ENCODE measurements around the gene TCF7L1. TPM values are rescaled to one million over a fixed set of nuclear protein-coding genes. Genes with fewer than 3 reads are reported as not detected.
"Not testable (repeated sequence)": the region's sequence is repeated elsewhere in the genome, so short reads cannot be mapped to it uniquely, and the experiment has no call there.

The TCF7L1 gene
- total RNA-seq, 2 experiments from 2014 or later, result 0.07 TPM; not detected in 1

DNA sequence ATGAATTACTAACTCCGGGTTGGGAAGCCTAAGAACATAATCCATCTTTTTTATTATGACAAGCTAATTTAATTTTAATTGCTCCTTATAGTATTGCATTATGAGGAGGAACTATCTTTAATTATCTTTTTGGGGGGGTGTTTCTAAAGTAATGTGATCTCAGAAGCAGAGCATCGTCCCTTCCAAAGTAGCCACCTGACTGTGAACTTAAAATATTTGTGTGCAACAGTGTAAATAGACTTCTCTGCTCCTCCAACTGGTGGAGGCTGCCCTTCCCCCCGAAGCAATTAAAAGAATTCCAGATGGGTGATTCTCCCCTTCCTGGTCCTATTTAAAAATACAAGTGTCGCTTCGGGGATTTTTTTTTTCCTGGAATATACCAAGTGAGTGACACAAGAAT is 55.7 kb downstream of the TCF7L1 start:
- CTCF ChIA-PET, result interaction anchor here (0.5 to 1.2 kb wide), 3 partner anchors 9 to 246 kb away, joined by 3 to 4 read pairs (median 3); no protein-coding TSS in a partner anchor

GRCh38 chr2:85189606-85190270 is 56.5 kb downstream of the TCF7L1 start:
- H3K4me1 Mint-ChIP-seq, result no peaks in the 10 kb centered on the region
- H3K9me3 Mint-ChIP-seq (ENCODE audit: low read depth), result no peaks in the 10 kb centered on the region
- no peak for DNase-seq
- H3K4me3 Mint-ChIP-seq, result no peak overlapping the region
- H3K27me3 Mint-ChIP-seq, result peaks cover 2% of the 10 kb centered on the region
- intact Hi-C loops (cut with DNase I, micrococcal nuclease), result loop anchor here in 1 of 2 experiments (5.0 kb wide), 1 partner anchor 98 kb away; no protein-coding TSS in a partner anchor
- ATAC-seq, result no peak
- ChIA-PET POLR2A (no interaction called here), CTCF (no interaction called here)
- no peaks in the 10 kb centered on the region for H3K36me3 Mint-ChIP-seq (ENCODE audit: low read depth)
- H3K27ac Mint-ChIP-seq, result no peak overlapping the region

More for the DNA sequence above, 55.7 kb downstream of the TCF7L1 start:
- Mint-ChIP-seq H3K36me3 (ENCODE audit: low read depth) (no peaks in the 10 kb centered on the region), H3K27ac (no peak overlapping the region), H3K9me3 (ENCODE audit: low read depth) (no peaks in the 10 kb centered on the region), H3K4me1 (no peaks in the 10 kb centered on the region), H3K27me3 (peaks cover 2% of the 10 kb centered on the region), H3K4me3 (no peak overlapping the region)
- POLR2A ChIA-PET, result no interaction called here
- DNase-seq (no peak), ATAC-seq (no peak)
- intact Hi-C loops (cut with DNase I, micrococcal nuclease), result loop anchor here in 1 of 2 experiments (5.0 kb wide), 1 partner anchor 98 kb away; no protein-coding TSS in a partner anchor

DNA sequence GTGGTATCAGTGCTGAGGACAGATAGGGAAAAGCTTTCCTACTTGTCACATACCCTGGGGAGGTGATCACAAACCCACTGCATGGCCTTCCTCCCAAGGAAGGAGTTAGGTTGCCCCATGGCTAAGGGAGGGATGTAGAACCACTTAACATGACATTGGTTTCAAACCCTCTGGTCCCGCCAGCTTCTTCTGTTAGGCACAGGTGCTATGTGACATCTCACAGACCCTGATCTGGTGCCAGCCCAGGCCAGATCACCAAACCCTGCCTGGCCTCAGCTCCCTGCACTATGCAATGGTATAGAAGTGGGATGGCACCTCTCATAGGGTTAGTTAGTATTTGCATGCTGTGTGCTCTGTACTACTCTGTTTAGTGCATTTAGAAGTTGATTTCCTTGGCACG is 58.0 kb downstream of the TCF7L1 start:
- Mint-ChIP-seq H3K4me3 (no peak overlapping the region), H3K9me3 (ENCODE audit: low read depth) (no peaks in the 10 kb centered on the region), H3K36me3 (ENCODE audit: low read depth) (no peaks in the 10 kb centered on the region), H3K27me3 (peaks cover 2% of the 10 kb centered on the region), H3K4me1 (no peaks in the 10 kb centered on the region), H3K27ac (no peak overlapping the region)
- no peak for DNase-seq
- CTCF ChIA-PET, result interaction anchor here (0.6 to 1.5 kb wide), 2 partner anchors 9 to 333 kb away, joined by 3 to 6 read pairs; no protein-coding TSS in a partner anchor
- no peak for ATAC-seq
- POLR2A ChIA-PET, result no interaction called here
- intact Hi-C loops (cut with DNase I, micrococcal nuclease), result no loop called here

GRCh38 chr2:85194780-85195480 is 61.7 kb downstream of the TCF7L1 start:
- POLR2A ChIA-PET, result no interaction called here
- H3K36me3 Mint-ChIP-seq (ENCODE audit: low read depth), result no peaks in the 10 kb centered on the region
- H3K4me1 Mint-ChIP-seq, result no peaks in the 10 kb centered on the region
- H3K27ac Mint-ChIP-seq, result no peak overlapping the region
- DNase-seq, result no peak
- intact Hi-C loops (cut with DNase I, micrococcal nuclease), result no loop called here
- H3K27me3 Mint-ChIP-seq, result peaks cover 2% of the 10 kb centered on the region
- CTCF ChIA-PET, result interaction anchor here (1.4 kb wide), 1 partner anchor 106 kb away, joined by 3 read pairs; no protein-coding TSS in a partner anchor
- H3K4me3 Mint-ChIP-seq, result no peak overlapping the region
- H3K9me3 Mint-ChIP-seq (ENCODE audit: low read depth), result no peaks in the 10 kb centered on the region
- ATAC-seq, result no peak

- POLR2A ChIA-PET, result no interaction called here
- CTCF ChIA-PET, result no interaction called here
- no peak for ATAC-seq
- peaks cover 2% of the 10 kb centered on the region for H3K27me3 Mint-ChIP-seq
- H3K36me3 Mint-ChIP-seq (ENCODE audit: low read depth), result no peaks in the 10 kb centered on the region
- no peaks in the 10 kb centered on the region for H3K4me1 Mint-ChIP-seq
- H3K27ac Mint-ChIP-seq, result no peak overlapping the region
- DNase-seq, result no peak
- H3K9me3 Mint-ChIP-seq (ENCODE audit: low read depth), result no peaks in the 10 kb centered on the region
- intact Hi-C loops (cut with DNase I, micrococcal nuclease), result no loop called here
- no peak overlapping the region for H3K4me3 Mint-ChIP-seq
Observed at GRCh38 chr2:85195956-85196355, 62.8 kb downstream of the TCF7L1 start.

GRCh38 chr2:85199698-85200097 is 66.5 kb downstream of the TCF7L1 start:
- intact Hi-C loops (cut with DNase I, micrococcal nuclease), result no loop called here
- CTCF ChIA-PET, result interaction anchor here (0.8 to 1.3 kb wide), 4 partner anchors 35 to 182 kb away, joined by 3 to 4 read pairs (median 4); no protein-coding TSS in a partner anchor
- Mint-ChIP-seq H3K36me3 (ENCODE audit: low read depth) (no peaks in the 10 kb centered on the region), H3K27ac (no peak overlapping the region), H3K27me3 (no peaks in the 10 kb centered on the region), H3K4me1 (no peaks in the 10 kb centered on the region), H3K9me3 (ENCODE audit: low read depth) (no peaks in the 10 kb centered on the region), H3K4me3 (no peak overlapping the region)
- ATAC-seq (no peak), DNase-seq (no peak)
- POLR2A ChIA-PET, result interaction anchor here (0.5 kb wide), 1 partner anchor 205 kb away, joined by 3 read pairs; no protein-coding TSS in a partner anchor

DNA sequence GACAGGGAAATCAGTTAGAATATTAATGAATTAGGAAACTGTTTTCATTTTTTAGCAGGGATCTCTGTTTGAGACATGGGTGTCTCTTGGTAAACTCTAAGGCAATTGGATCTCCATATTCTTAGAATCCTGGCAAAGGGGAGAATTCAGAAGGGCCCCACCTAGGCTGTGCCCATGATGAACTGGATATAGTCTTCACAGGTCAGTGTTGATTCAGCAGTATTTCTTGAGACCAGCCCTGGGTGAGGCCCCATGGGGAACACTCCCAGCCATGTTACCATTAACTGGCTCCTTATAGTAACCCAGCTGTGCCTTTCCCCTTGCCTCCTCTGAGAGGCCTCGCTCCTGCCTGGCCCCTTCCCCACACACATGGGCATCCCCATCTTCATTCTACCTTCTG is 76.7 kb downstream of the TCF7L1 start:
- no peak overlapping the region for H3K27ac Mint-ChIP-seq
- no peak for ATAC-seq
- intact Hi-C loops (cut with DNase I, micrococcal nuclease), result no loop called here
- no peaks in the 10 kb centered on the region for H3K4me1 Mint-ChIP-seq
- peaks cover 17% of the 10 kb centered on the region for H3K27me3 Mint-ChIP-seq
- H3K9me3 Mint-ChIP-seq (ENCODE audit: low read depth), result no peaks in the 10 kb centered on the region
- ChIA-PET CTCF (no interaction called here), POLR2A (no interaction called here)
- DNase-seq, result no peak
- no peak overlapping the region for H3K4me3 Mint-ChIP-seq
- no peaks in the 10 kb centered on the region for H3K36me3 Mint-ChIP-seq (ENCODE audit: low read depth)

DNA sequence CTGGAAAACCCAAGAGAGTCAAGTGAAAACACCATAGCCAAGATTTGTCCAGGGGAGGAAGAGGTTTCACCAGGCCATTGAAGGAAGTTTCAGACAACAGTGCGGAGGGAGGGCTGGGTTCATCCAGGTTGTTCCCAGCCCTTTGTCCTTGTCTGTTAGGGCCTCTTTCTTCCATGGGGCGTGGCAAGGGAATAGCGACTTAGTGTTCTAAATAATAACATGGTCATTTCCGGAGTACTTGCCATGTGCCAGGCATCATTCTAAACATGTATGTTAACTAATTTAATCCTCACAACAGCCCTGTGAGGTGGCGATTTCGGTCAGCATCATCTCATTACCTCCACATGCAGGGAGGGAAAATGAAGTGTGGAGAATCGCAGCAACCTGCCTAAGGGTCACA is 77.3 kb downstream of the TCF7L1 start:
- Mint-ChIP-seq H3K4me3 (no peak overlapping the region), H3K36me3 (ENCODE audit: low read depth) (no peaks in the 10 kb centered on the region), H3K27me3 (peaks cover 17% of the 10 kb centered on the region), H3K9me3 (ENCODE audit: low read depth) (no peaks in the 10 kb centered on the region), H3K27ac (no peak overlapping the region), H3K4me1 (no peaks in the 10 kb centered on the region)
- intact Hi-C loops (cut with DNase I, micrococcal nuclease), result no loop called here
- ChIA-PET POLR2A (no interaction called here), CTCF (interaction anchor here (1.0 to 1.4 kb wide), 3 partner anchors 8 to 56 kb away, joined by 3 to 6 read pairs (median 3); no protein-coding TSS in a partner anchor)
- DNase-seq (no peak), ATAC-seq (no peak)

GRCh38 chr2:85211606-85212005 is 78.4 kb downstream of the TCF7L1 start:
- CTCF ChIA-PET, result interaction anchor here (1.0 to 1.4 kb wide), 2 partner anchors 9 to 15 kb away, joined by 4 to 6 read pairs; no protein-coding TSS in a partner anchor
- H3K4me3 Mint-ChIP-seq; DNase-seq; H3K36me3 Mint-ChIP-seq (ENCODE audit: low read depth); ATAC-seq; H3K4me1 Mint-ChIP-seq; H3K9me3 Mint-ChIP-seq (ENCODE audit: low read depth); H3K27ac Mint-ChIP-seq; intact Hi-C loops (cut with DNase I, micrococcal nuclease); POLR2A ChIA-PET: not testable (repeated sequence)
- peaks cover 17% of the 10 kb centered on the region for H3K27me3 Mint-ChIP-seq

GRCh38 chr2:85212841-85213240 is 79.6 kb downstream of the TCF7L1 start:
- intact Hi-C loops (cut with DNase I, micrococcal nuclease), result no loop called here
- POLR2A ChIA-PET, result no interaction called here
- ATAC-seq, result no peak

GRCh38 chr2:85213404-85213803 is 80.2 kb downstream of the TCF7L1 start:
- DNase-seq, result no peak
- peaks cover 23% of the 10 kb centered on the region for H3K27me3 Mint-ChIP-seq
- no peaks in the 10 kb centered on the region for H3K36me3 Mint-ChIP-seq (ENCODE audit: low read depth)
- no peak for ATAC-seq
- H3K9me3 Mint-ChIP-seq (ENCODE audit: low read depth), result no peaks in the 10 kb centered on the region
- CTCF ChIA-PET, result interaction anchor here (0.7 to 0.8 kb wide), 2 partner anchors 35 to 85 kb away, joined by 3 read pairs; no protein-coding TSS in a partner anchor
- no peaks in the 10 kb centered on the region for H3K4me1 Mint-ChIP-seq
- intact Hi-C loops (cut with DNase I, micrococcal nuclease), result no loop called here
- no peak overlapping the region for H3K27ac Mint-ChIP-seq
- POLR2A ChIA-PET, result no interaction called here
- H3K4me3 Mint-ChIP-seq, result no peak overlapping the region

More at GRCh38 chr2:85212841-85213240, 79.6 kb downstream of the TCF7L1 start:
- Mint-ChIP-seq H3K36me3 (ENCODE audit: low read depth) (no peaks in the 10 kb centered on the region), H3K27ac (no peak overlapping the region), H3K27me3 (peaks cover 23% of the 10 kb centered on the region), H3K4me3 (no peak overlapping the region), H3K4me1 (no peaks in the 10 kb centered on the region), H3K9me3 (ENCODE audit: low read depth) (no peaks in the 10 kb centered on the region)
- CTCF ChIA-PET, result interaction anchor here (0.7 kb wide), 1 partner anchor 34 kb away, joined by 3 read pairs; no protein-coding TSS in a partner anchor
- DNase-seq, result no peak

Data from activated CD4-positive, alpha-beta T cell treated with anti-CD3 and anti-CD28 coated beads for 36 hours (primary cell).